ENCODE results near the gene IL17B. TPM values are rescaled to one million over a fixed set of nuclear protein-coding genes. Genes with fewer than 3 reads are reported as not detected.
A peak's percentile ranks its signal among the peaks of the same experiment; 100 is the strongest.

IL17B gene
- total and polyA plus RNA-seq, 2 of the 13 experiments (the other 11 are each of a cell fraction or from before 2014, with no cell fraction given): 0.29 to 2.6 TPM

DNA sequence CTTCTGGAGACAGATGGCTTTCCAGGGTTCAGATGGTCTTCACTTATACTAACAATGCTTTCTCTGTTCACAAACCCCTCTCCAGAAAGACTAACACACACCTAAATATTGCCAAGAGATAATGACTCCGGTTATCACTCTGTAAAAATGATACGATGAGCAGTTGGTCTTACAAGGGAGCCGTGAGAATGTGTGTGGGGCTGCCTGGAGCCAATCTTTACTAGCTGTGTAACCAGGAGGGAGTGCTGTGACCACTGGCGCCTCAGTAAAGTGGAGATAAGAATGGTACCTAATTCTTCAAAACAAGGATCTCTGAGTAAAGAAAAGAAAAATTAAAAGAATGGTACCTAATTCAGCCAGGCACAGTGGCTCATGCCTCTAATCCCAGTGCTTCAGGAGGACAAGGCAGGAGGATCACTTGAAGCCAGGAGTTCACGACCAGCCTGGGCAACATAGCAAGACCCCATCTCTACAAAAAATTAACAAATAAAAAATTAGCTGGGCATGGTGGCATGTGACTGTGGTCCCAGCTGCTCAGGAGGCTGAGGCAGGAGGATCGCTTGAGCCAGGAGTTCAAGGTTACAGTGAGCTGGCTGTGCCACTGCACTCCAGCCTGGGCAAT lies 39.9 kb upstream of the IL17B start (continued):
- TF ChIP-seq, protein P1, sequence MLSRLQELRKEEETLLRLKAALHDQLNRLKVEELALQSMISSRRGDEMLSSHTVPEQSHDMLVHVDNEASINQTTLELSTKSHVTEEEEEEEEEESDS (CRISPR knock-in tag; IDR thresholded peaks at IDR 0.05; ENCODE audit: borderline replicate concordance): no peak
- TF ChIP-seq ZKSCAN1 (IDR thresholded peaks at IDR 0.05; ENCODE audit: low read length): no peak

DNA sequence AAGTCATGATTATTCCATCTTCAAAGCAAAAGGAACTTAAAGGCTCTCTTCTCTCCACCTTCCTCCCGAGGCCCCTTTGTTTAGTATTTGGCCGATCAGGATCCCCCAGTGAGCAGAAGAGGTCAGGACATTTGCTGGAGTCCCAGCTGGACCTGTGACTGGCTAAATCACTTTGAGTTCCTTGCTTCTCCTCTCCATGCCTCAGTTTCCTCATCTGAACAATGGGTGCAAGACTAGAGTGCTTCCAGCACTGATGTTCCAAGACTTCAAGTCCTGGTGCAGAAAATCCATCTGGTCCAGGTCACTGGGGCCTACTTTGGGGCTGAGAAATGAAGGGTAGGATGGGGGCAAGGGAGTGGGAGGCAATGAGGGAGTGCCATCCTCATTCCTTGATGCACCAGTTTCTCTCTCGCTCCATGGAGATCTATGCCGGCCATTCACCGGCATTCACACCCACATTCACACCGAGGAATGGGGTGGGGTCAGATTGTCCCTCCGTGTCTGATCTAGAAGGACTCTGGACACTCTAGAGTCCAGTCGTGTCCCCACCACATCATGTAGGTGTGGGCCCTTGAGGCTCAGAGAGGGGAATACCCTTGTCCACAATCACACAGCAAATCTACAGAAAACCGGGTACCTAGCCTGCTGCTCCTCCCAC lies 38.7 kb upstream of the IL17B start:
- Histone ChIP-seq H3K79me2 (ENCODE audit: insufficient read depth, low read length) (no peaks in the 10 kb centered on the region), H3K4me1 (ENCODE audit: insufficient read depth, low read length) (peaks cover 81% of the 10 kb centered on the region), H3K27me3 (ENCODE audit: control insufficient read depth in 1 of 2, insufficient read depth in 2 of 2, low read length in 2 of 2) (0 out of 5 replicates have a peak, but pooled peaks cover 0 to 3% of the 10 kb centered on the region in 2 experiments), H3K4me2 (ENCODE audit: low read depth, low read length) (no peak overlapping the region), H3K9me3 (ENCODE audit: low read length) (no peaks in the 10 kb centered on the region), H4K20me1 (ENCODE audit: insufficient read depth, low read length) (no peaks in the 10 kb centered on the region), H3K27ac (ENCODE audit: extremely low read length, insufficient read depth, low read length) (no peak overlapping the region), H2AFZ (ENCODE audit: low read length) (no peak overlapping the region), H3K36me3 (replicated peaks in 1 of 2; ENCODE audit: control insufficient read depth in 1 of 2, insufficient read depth in 2 of 2, low read length in 2 of 2) (no peaks in the 10 kb centered on the region), H3K4me3 (replicated peaks in 1 of 3; ENCODE audit: insufficient read depth in 1 of 3, low read depth in 2 of 3, low read length in 3 of 3) (no peak overlapping the region), H3K9ac (ENCODE audit: insufficient read depth, low read depth, low read length) (no peak overlapping the region)
- FAIRE-seq (no peak), ATAC-seq (no peak), DNase-seq (ENCODE audit: low spot score) (no peak)
- ChIA-PET CTCF (ENCODE audit: low intra/inter-chr PET ratio, low total read pairs) (no interaction called here), POLR2A (no interaction called here)
- BruUV-seq (replicated peaks): no TSS peak
- WGBS (ENCODE audit: low lambda C conversion rate): 27% methylated on average over 5 of the region's 9 CpGs
- TF ChIP-seq ZNF768 (CRISPR knock-in tag; IDR thresholded peaks at IDR 0.05) (peak; percentile 88), ZNF629 (CRISPR knock-in tag; conservative IDR thresholded peaks at IDR 0.05) (peak; percentile 88), POGZ (CRISPR knock-in tag; IDR thresholded peaks at IDR 0.05) (no peak), ZMYM3 (CRISPR knock-in tag; IDR thresholded peaks at IDR 0.05) (0 out of 2 replicates have a peak, but pooled peaks have one; percentile 24)
- TF ChIP-seq, protein P2, sequence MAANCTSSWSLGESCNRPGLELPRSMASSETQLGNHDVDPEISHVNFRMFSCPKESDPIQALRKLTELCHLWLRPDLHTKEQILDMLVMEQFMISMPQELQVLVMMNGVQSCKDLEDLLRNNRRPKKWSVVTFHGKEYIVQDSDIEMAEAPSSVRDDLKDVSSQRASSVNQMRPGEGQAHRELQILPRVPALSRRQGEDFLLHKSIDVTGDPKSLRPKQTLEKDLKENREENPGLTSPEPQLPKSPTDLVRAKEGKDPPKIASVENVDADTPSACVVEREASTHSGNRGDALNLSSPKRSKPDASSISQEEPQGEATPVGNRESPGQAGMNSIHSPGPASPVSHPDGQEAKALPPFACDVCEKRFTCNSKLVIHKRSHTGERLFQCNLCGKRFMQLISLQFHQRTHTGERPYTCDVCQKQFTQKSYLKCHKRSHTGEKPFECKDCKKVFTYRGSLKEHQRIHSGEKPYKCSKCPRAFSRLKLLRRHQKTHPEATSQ (CRISPR knock-in tag; IDR thresholded peaks at IDR 0.05; ENCODE audit: borderline replicate concordance): no peak
- in situ Hi-C loops (cut with HindIII; ENCODE audit: extremely low pct_ligation_motif_present, low pct_unique_long_range_greater_than_20kb) (no loop called here), intact Hi-C loops (cut with micrococcal nuclease; ENCODE audit: unreplicated experiment) (no loop called here)
